NB4 (cell line): ENCODE data around the gene KIAA1217.

Experiments
- POLR2A ChIP-seq: IDR thresholded peaks from 2 replicates; pipeline ENCODE4 v1.6.1; 2011; ENCODE audit warnings: mild to moderate bottlenecking; ENCODE audit not compliant: insufficient read length; ENCODE audit errors: extremely low read depth
- TF ChIP-seq, protein P1 (sequence below): IDR thresholded peaks from one replicate; pipeline ENCODE4 v1.5.1; 2012; ENCODE audit warnings: low read depth, low read length
- TF ChIP-seq, protein P2 (sequence below): IDR thresholded peaks from 2 replicates; pipeline ENCODE4 v1.6.1; 2011; ENCODE audit warnings: low read depth, low read length

DNA sequence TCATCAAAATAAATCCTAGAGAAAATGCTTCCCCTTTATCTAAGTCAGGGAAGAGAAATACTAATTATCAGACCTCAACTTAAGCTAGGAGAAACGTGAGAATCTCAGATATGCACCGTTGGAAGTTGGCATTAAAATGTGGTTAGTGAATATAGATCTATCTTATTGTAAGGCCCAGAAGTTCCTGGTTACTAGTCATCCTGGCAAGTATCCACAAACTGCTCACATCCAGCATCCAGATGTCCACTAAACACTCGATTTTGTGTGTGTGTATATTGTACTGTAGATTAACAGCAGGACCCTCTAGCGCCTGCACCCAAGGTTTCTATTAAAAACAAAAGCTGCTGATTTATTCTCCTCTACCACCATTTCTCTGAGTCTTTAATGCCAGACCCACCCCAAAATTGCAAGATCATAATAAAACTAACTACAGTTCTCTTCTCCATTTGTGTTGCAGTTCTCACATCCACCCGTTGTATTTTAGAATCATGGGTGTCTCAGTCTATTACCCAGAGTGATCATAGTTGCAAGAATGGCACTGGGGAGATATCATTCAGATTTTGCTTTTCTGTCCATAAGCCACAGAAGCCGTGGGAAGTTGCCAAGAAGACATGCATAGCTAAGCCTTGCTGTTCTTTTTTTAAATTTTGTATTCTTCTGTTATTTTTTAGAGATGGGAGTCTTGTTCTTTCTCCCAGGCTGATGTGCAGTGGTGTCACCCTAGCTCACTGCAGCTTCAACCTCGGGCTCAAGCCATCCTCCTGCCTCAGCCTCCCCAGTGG lies 165.4 kb downstream of the KIAA1217 start:
- TF ChIP-seq, protein P1, sequence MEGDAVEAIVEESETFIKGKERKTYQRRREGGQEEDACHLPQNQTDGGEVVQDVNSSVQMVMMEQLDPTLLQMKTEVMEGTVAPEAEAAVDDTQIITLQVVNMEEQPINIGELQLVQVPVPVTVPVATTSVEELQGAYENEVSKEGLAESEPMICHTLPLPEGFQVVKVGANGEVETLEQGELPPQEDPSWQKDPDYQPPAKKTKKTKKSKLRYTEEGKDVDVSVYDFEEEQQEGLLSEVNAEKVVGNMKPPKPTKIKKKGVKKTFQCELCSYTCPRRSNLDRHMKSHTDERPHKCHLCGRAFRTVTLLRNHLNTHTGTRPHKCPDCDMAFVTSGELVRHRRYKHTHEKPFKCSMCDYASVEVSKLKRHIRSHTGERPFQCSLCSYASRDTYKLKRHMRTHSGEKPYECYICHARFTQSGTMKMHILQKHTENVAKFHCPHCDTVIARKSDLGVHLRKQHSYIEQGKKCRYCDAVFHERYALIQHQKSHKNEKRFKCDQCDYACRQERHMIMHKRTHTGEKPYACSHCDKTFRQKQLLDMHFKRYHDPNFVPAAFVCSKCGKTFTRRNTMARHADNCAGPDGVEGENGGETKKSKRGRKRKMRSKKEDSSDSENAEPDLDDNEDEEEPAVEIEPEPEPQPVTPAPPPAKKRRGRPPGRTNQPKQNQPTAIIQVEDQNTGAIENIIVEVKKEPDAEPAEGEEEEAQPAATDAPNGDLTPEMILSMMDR, result no peak
- no peak for TF ChIP-seq POLR2A
- TF ChIP-seq, protein P2, sequence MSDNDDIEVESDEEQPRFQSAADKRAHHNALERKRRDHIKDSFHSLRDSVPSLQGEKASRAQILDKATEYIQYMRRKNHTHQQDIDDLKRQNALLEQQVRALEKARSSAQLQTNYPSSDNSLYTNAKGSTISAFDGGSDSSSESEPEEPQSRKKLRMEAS, result no peak
